ENCODE data around the gene MCRIP2.

DNA sequence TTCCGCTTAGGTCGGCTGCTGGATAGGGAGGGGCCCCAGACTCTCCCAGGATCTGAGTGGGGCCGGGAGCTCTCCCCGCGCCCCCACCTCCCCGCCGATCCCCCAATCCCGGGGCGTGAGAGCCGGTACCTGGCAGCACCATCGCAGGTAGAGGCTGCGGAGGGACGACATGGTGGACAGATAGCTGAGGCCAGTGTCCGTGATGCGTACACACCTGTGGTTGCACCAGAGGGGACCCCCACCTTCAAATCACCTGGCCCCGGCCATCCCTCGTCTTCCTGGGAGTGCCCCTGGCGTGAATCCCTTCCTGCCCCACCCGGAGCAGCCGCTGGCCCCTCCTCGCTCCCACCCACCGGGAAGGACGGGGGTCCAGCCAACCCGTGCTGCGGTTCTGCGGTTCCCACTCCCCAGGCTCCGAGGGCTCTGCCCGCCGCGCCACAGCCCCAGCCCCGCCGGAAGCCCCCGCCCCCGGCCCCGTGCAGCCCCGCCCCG, 53.3 kb downstream of the MCRIP2 start:
- TF ChIP-seq CTCF (IDR thresholded peaks at IDR 0.05; ENCODE audit: low read length) (no peak), EZH2phosphoT487 (IDR thresholded peaks at IDR 0.05; ENCODE audit: low read length) (no peak)
